ENCODE data around the gene NFYA. TPM values are rescaled to one million over a fixed set of nuclear protein-coding genes. Genes with fewer than 3 reads are reported as not detected.

Gene NFYA
- total RNA-seq, 1 donor from 2014 or later = 21.0 TPM

DNA sequence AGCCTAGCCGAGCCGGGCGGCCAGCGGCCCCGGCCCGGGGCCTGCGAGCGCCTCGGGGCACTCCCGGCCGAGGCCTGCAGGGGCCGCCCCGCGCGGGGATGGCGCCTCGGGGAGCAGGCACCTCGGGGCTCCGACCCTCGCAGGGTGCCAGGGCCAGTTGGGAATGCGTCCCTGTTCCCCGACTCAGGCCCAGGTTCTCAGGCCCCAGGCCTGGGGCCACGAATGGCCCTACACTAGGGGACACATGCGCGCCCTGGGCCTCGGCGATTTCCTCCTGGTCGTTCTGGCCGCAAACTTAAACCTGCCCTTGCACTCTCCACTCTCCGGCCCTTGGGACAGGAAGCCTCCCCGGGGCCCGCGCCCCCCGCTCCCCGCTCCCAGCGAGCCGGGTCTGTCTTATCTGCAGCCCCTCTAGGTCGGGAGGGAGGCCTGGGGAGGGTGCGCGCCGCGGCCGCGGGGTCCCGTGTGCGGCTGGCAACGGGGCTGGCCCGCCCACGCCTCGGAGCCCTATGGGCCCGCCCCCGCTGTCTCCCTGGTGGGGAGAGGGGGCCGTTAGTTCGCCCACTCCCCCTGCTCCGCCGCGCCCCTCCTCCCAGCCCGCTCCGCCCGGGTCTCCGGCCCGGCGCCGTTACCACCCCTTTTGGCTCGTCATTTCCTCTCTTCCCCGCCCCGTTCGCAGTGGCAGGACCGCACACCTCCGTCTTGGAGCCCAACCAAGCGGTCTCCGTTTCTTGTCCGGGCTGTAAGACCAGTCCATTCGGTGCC is 611 bp downstream of the NFYA start:
- intact Hi-C loops (cut with DNase I) = no loop called here
- TF ChIP-seq CTCF (IDR thresholded peaks at IDR 0.05) = peak; percentile 47
- peak; percentile 91 for DNase-seq
- peak; percentile 53 to 59 for ATAC-seq
- H3K27ac ChIP-seq = peak overlapping the region; percentile 99
- no peaks in the 10 kb centered on the region for H3K9me3 ChIP-seq
- H3K36me3 ChIP-seq = peaks cover 15% of the 10 kb centered on the region
- no peaks in the 10 kb centered on the region for H3K27me3 ChIP-seq (ENCODE audit: low read depth)
- peaks cover 40% of the 10 kb centered on the region for H3K4me1 ChIP-seq
- peak overlapping the region; percentile 93 for H3K4me3 ChIP-seq

DNA sequence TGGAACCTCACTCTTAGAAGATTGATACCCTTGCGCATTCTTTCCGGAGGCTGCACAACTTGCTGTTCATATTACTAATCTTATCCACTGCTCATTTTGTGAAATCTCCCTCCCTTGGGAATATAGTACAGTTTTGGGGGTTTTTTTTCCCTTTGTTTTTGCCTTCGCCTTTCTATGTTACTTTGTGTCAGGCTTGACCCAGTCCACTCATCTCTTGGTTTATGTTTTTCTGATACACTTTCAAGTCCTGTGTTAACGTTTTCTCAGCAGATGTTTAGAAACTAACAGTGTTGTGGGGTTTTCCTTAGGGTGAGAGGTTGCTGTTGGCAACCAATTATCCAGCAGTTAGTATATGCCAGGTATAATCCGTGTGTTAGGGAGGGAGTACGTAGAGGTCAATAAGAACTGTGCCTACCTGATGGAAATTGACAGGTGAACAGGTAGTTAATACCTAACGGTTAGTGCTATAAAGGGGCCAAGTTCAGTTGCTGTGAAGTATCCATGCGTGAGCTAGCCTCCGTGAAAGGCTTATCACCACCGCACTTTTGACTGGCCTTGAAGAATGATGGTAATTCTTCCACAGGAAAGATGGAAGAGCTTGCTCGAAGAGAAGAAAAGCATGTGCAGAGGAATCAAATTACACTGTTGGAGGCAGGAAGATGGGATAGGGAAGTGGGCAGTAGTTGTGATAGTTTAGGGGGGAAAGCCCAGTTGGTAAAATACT is 1.4 kb downstream of the NFYA start:
- ATAC-seq (no peak), DNase-seq (no peak)
- Histone ChIP-seq H3K27me3 (ENCODE audit: low read depth) (no peaks in the 10 kb centered on the region), H3K27ac (peak overlapping the region; percentile 99), H3K36me3 (peaks cover 12% of the 10 kb centered on the region), H3K4me3 (peak overlapping the region; percentile 93), H3K9me3 (no peaks in the 10 kb centered on the region), H3K4me1 (peaks cover 40% of the 10 kb centered on the region)
- intact Hi-C loops (cut with DNase I) = no loop called here
- TF ChIP-seq CTCF (IDR thresholded peaks at IDR 0.05) = no peak

DNA sequence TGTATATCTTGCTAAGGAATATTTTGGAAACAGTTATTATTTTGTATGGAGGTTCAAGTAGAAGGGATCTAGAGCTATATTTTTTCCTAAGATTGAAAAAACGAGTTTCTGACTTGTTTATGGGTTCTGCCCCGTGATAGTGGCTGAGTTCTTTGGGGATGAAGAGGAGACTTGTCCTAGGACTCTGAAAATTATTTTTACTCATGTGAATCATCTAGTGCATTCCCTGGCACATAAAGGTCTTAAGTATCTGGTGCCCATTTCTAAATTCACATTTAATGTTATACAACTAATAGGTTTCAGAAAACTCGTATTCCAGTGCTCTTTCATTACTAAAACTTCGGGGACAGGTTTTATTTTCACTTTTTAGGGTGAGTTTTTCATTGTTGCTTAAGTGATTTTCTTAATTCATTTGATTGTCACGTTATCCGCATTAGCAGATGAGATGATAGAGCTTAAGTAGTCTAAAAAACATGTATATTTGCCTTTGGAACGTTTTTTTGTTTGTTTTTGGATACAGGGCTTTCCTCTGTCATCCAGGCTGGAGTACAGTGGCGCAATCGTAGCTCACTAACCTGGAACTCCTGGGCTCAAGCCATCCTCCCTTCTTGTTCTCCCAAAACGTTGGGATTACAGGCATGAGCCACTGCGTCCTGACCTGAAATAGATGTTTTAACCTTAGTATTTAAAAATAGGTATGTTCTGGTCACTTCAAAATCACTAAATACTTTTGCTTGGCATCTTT is 2.1 kb downstream of the NFYA start:
- DNase-seq (no peak), ATAC-seq (no peak)
- H3K27me3 ChIP-seq (ENCODE audit: low read depth) = no peaks in the 10 kb centered on the region
- H3K27ac ChIP-seq = peak overlapping the region; percentile 99
- no peak for TF ChIP-seq CTCF (IDR thresholded peaks at IDR 0.05)
- H3K4me3 ChIP-seq = peak overlapping the region; percentile 93
- no peaks in the 10 kb centered on the region for H3K9me3 ChIP-seq
- intact Hi-C loops (cut with DNase I) = no loop called here
- H3K4me1 ChIP-seq = peaks cover 40% of the 10 kb centered on the region
- peaks cover 12% of the 10 kb centered on the region for H3K36me3 ChIP-seq

DNA sequence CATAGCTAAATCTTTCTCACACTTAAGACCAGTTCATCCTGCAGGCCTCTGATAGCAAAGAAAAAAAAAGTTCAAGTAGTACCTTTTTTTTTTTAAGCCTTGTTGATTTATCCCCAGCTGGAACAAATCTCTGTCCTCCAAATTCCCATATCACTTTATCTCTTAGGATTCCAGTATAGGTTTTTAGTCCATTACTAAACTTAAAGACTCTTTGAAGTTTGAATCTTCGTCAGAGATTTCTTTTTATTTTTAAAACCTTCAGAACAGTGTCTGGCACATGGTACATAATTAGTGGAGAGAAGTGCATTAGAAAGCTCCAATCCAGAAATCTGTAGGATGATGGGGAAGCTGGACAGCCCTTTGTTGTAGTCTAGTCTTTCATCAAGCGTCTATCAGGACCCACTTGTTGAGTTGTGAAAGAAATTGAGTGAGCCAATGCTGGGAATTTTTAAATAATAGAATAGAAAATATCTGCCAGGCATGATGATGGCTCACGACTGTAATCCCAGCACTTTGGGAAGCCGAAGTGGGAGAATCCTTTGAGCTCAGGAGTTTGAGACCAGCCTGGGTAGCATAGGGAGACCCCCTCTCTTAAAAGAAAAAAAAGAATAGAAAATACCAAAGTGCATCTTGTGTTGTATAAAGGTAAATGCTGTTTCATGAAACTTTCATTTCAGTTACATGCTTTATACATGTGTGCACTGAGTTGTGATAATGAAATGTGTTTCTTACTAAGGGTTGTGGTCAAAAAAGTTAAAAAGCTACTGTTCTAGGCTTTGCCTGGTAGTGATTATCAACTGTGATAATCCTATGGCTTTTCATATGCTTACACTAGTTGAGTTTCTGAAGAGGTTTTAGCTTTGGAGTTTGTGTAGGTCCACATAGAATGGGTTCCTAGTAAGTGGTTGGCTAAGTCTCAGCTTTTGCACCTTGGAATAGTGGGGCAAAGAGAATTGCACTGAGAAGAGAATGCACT is 3.2 kb downstream of the NFYA start:
- no peak overlapping the region for H3K27ac ChIP-seq

More for the DNA sequence above, 3.2 kb downstream of the NFYA start:
- no peak for DNase-seq
- Histone ChIP-seq H3K27me3 (ENCODE audit: low read depth) (no peaks in the 10 kb centered on the region), H3K4me3 (no peak overlapping the region), H3K36me3 (peaks cover 22% of the 10 kb centered on the region), H3K4me1 (peaks cover 37% of the 10 kb centered on the region), H3K9me3 (no peaks in the 10 kb centered on the region)
- ATAC-seq = no peak
- no peak for TF ChIP-seq CTCF (IDR thresholded peaks at IDR 0.05)
- intact Hi-C loops (cut with DNase I) = no loop called here

Measured in lower lobe of right lung (tissue), 2 donors.